ENCODE data around the gene GMPR2.

Gene GMPR2

DNA sequence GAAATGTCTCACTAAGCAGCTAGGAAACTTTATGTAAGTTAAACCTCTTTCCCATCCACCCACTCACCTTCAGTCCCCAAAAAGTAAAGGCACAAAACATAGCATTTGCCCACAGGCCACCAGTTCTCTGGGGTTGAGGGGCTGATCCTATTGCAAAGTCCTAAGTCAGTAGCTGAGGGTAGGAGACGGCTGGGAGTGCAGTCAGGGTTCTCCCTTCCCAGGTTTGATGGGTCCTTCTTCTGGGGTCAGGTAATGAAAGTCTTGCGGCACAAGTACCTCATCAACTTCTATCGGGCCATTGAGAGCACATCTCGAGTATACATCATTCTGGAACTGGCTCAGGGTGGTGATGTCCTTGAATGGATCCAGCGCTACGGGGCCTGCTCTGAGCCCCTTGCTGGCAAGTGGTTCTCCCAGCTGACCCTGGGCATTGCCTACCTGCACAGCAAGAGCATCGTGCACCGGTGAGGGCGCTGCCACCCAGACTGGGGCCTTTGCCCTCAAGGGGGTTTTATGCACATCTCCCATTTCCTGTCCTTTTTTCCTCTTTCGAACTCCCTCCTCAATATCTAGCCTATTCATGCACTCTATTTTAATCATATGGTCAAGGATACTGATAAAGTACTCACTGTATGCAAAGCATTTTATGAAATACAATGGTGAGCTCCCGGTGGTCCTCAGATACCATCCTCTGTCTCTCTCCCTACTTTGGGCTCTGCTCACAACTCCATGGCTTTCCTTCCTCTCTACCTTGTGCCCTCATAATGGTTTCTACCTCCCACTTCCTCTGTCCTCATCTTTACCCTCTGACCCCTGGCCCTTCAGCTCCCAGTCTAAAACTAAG is 26.2 kb upstream of the GMPR2 start:
- no peak overlapping the region for H3K4me3 ChIP-seq (ENCODE audit: low read depth, low read length)
- peaks cover 30% of the 10 kb centered on the region for H3K36me3 ChIP-seq (replicated peaks)
- no peak for DNase-seq
- H3K27ac ChIP-seq: no peak overlapping the region
- no peak for TF ChIP-seq CTCF (IDR thresholded peaks at IDR 0.05; ENCODE audit: low read depth, low read length, missing control alignments)
- in situ Hi-C loops (cut with HindIII; ENCODE audit: low pct_ligation_motif_present, low sequenced_read_pairs): no loop called here
- no peaks in the 10 kb centered on the region for H3K27me3 ChIP-seq (replicated peaks)

DNA sequence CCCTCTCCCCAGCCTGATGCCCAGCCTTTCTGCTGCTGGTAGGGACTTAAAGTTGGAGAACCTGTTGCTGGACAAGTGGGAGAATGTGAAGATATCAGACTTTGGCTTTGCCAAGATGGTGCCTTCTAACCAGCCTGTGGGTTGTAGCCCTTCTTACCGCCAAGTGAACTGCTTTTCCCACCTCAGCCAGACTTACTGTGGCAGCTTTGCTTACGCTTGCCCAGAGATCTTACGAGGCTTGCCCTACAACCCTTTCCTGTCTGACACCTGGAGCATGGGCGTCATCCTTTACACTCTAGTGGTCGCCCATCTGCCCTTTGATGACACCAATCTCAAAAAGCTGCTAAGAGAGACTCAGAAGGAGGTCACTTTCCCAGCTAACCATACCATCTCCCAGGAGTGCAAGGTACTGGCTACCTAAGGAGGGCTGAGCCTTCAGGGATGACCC is 25.6 kb upstream of the GMPR2 start:
- no peak for TF ChIP-seq CTCF (IDR thresholded peaks at IDR 0.05; ENCODE audit: low read depth, low read length, missing control alignments)
- no peak overlapping the region for H3K4me3 ChIP-seq (ENCODE audit: low read depth, low read length)
- no peak for DNase-seq
- no peak overlapping the region for H3K27ac ChIP-seq
- in situ Hi-C loops (cut with HindIII; ENCODE audit: low pct_ligation_motif_present, low sequenced_read_pairs): no loop called here
- H3K27me3 ChIP-seq (replicated peaks): no peaks in the 10 kb centered on the region
- peaks cover 30% of the 10 kb centered on the region for H3K36me3 ChIP-seq (replicated peaks)

GRCh38 chr14:24207625-24208024 is 25.1 kb upstream of the GMPR2 start:
- H3K27ac ChIP-seq: no peak overlapping the region
- no peaks in the 10 kb centered on the region for H3K27me3 ChIP-seq (replicated peaks)
- no peak for TF ChIP-seq CTCF (IDR thresholded peaks at IDR 0.05; ENCODE audit: low read depth, low read length, missing control alignments)
- H3K36me3 ChIP-seq (replicated peaks): peaks cover 28% of the 10 kb centered on the region
- in situ Hi-C loops (cut with HindIII; ENCODE audit: low pct_ligation_motif_present, low sequenced_read_pairs): no loop called here
- H3K4me3 ChIP-seq (ENCODE audit: low read depth, low read length): no peak overlapping the region
- DNase-seq: no peak

GRCh38 chr14:24211311-24211710 is 21.4 kb upstream of the GMPR2 start:
- peaks cover 26% of the 10 kb centered on the region for H3K36me3 ChIP-seq (replicated peaks)
- TF ChIP-seq CTCF (IDR thresholded peaks at IDR 0.05; ENCODE audit: low read depth, low read length, missing control alignments): no peak
- H3K27ac ChIP-seq: no peak overlapping the region
- in situ Hi-C loops (cut with HindIII; ENCODE audit: low pct_ligation_motif_present, low sequenced_read_pairs): no loop called here
- no peaks in the 10 kb centered on the region for H3K27me3 ChIP-seq (replicated peaks)
- no peak overlapping the region for H3K4me3 ChIP-seq (ENCODE audit: low read depth, low read length)
- no peak for DNase-seq

DNA sequence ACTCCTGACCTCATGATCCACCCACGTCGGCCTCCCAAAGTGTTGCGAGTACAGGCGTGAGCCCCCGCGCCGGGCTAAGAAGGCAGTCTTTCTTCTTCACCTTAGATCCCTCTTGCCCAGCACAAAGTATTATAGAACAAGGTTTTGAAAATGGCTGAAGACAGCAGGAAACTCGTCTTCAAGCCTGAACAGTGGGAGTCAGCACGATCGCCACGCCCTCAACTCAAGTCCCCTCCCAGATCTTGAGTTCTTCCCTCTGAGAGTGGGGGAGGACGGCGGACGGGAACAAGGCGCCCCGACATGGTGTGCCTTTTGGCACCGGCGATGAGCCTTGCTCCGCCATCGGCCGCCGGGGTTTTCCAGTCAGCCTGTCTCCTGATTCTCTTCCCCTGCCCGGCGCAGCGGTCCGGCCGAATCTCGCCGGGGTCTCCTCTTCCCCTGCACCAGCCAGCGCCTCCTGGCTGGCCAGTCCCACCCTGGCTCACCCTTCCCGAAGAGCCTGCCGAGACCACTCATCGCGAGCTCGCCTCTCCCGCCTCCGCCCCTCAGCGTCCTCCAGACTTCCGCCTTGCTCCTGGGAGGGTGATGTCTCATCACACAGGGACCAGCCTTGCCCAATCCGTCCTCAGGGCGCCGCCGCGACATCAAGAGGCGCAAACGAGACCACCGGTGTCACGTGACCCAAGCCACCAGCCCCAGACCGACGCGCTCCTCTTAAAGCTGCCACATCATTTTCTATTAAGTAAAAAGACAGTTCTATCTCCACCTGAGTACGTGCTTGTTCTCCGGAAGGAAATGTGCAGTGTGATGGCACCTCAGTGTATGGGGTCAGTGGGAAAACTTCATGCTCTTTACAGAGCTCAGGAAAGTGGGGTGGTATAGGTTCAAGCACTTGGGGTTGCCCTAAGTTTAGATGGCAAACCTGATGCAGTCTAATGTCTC is 19.5 kb upstream of the GMPR2 start, which contains the start of gene CHMP4A:
CHMP4A (minus strand) TSS at position 565 of the 942 bp plus-strand sequence; CDS start at position 516, 49 bp downstream.
- Histone ChIP-seq H3K27ac (peak within 1 kb of the TSS; percentile 94), H3K36me3 (replicated peaks) (peaks cover 26% of the 10 kb centered on the region), H3K4me3 (ENCODE audit: low read depth, low read length) (peak within 1 kb of the TSS; percentile 80), H3K27me3 (replicated peaks) (no peaks in the 10 kb centered on the region)
- TF ChIP-seq CTCF (IDR thresholded peaks at IDR 0.05; ENCODE audit: low read depth, low read length, missing control alignments): peak; percentile 40
- peak; percentile 99 for DNase-seq
- in situ Hi-C loops (cut with HindIII; ENCODE audit: low pct_ligation_motif_present, low sequenced_read_pairs): no loop called here
